GM18499 (cell line): Measurements from ENCODE around the gene TM9SF2.
"Not testable (repeated sequence)": the region's sequence is repeated elsewhere in the genome, so short reads cannot be mapped to it uniquely, and the experiment has no call there.

Experiments
- ATAC-seq: cut with Tn5 transposase; IDR thresholded peaks from one replicate; pipeline ENCODE4 v1.9.1; 2021; ENCODE audit warnings: moderate number of reproducible peaks; ENCODE audit not compliant: insufficient read depth, unreplicated experiment

Gene TM9SF2

GRCh38 chr13:99489028-99489427 is 12.2 kb upstream of the TM9SF2 start:
- ATAC-seq, result no peak

- ATAC-seq, result not testable (repeated sequence)
Observed at GRCh38 chr13:99491750-99492149, 9.5 kb upstream of the TM9SF2 start.

- ATAC-seq, result no peak
Observed at GRCh38 chr13:99495466-99496183, 5.6 kb upstream of the TM9SF2 start.

- ATAC-seq, result peak; percentile 35
Observed at GRCh38 chr13:99496184-99497142, 4.8 kb upstream of the TM9SF2 start.

- ATAC-seq, result peak; percentile 32
Observed at GRCh38 chr13:99498171-99499161, 2.8 kb upstream of the TM9SF2 start.

- peak; percentile 3 for ATAC-seq
Observed at GRCh38 chr13:99500839-99501183, 461 bp upstream of the TM9SF2 start.

- ATAC-seq, result no peak
Observed at GRCh38 chr13:99501848-99502301, 603 bp downstream of the TM9SF2 start.

GRCh38 chr13:99505814-99506269 is 4.6 kb downstream of the TM9SF2 start:
- ATAC-seq, result no peak

GRCh38 chr13:99506634-99507033 is 5.4 kb downstream of the TM9SF2 start:
- ATAC-seq, result peak; percentile 72

GRCh38 chr13:99507054-99507453 is 5.8 kb downstream of the TM9SF2 start:
- ATAC-seq, result no peak

GRCh38 chr13:99507551-99507950 is 6.3 kb downstream of the TM9SF2 start:
- no peak for ATAC-seq

GRCh38 chr13:99507986-99508385 is 6.7 kb downstream of the TM9SF2 start:
- ATAC-seq, result no peak

- ATAC-seq, result no peak
Observed at GRCh38 chr13:99509479-99509878, 8.2 kb downstream of the TM9SF2 start.

- ATAC-seq, result no peak
Observed at GRCh38 chr13:99514801-99515200, 13.5 kb downstream of the TM9SF2 start.

GRCh38 chr13:99516153-99516929 is 15.1 kb downstream of the TM9SF2 start:
- no peak for ATAC-seq

- ATAC-seq, result no peak
Observed at GRCh38 chr13:99517577-99517976, 16.3 kb downstream of the TM9SF2 start.

GRCh38 chr13:99517984-99518383 is 16.7 kb downstream of the TM9SF2 start:
- no peak for ATAC-seq

GRCh38 chr13:99522298-99522697 is 21.0 kb downstream of the TM9SF2 start:
- no peak for ATAC-seq

- ATAC-seq, result no peak
Observed at GRCh38 chr13:99523838-99524237, 22.6 kb downstream of the TM9SF2 start.
